ENCODE measurements around the gene SCAF4.
"Not testable (repeated sequence)": the region's sequence is repeated elsewhere in the genome, so short reads cannot be mapped to it uniquely, and the experiment has no call there.

SCAF4 gene

GRCh38 chr21:31673321-31673912, 58.5 kb downstream of the SCAF4 start:
- DNase-seq (ENCODE audit: extremely low read depth in 1 of 2, low read depth in 1 of 2) = no peak

GRCh38 chr21:31671931-31672330, 60.0 kb downstream of the SCAF4 start:
- no peak for DNase-seq (ENCODE audit: extremely low read depth in 1 of 2, low read depth in 1 of 2)

GRCh38 chr21:31671146-31671716, 60.7 kb downstream of the SCAF4 start:
- no peak for DNase-seq (ENCODE audit: extremely low read depth in 1 of 2, low read depth in 1 of 2)

GRCh38 chr21:31670070-31670469, 61.8 kb downstream of the SCAF4 start:
- no peak for DNase-seq (ENCODE audit: extremely low read depth in 1 of 2, low read depth in 1 of 2)

- no peak for DNase-seq (ENCODE audit: extremely low read depth in 1 of 2, low read depth in 1 of 2)
These were observed 63.0 kb downstream of the SCAF4 start for GRCh38 chr21:31668651-31669491.

- no peak for DNase-seq (ENCODE audit: extremely low read depth in 1 of 2, low read depth in 1 of 2)
These were observed 64.3 kb downstream of the SCAF4 start for GRCh38 chr21:31667639-31668038.

GRCh38 chr21:31667132-31667531, 64.8 kb downstream of the SCAF4 start:
- DNase-seq (ENCODE audit: extremely low read depth in 1 of 2, low read depth in 1 of 2) = no peak

- no peak for DNase-seq (ENCODE audit: extremely low read depth in 1 of 2, low read depth in 1 of 2)
These were observed 65.4 kb downstream of the SCAF4 start for GRCh38 chr21:31666445-31667010.

- not testable (repeated sequence) for DNase-seq (ENCODE audit: extremely low read depth in 1 of 2, low read depth in 1 of 2)
These were observed 66.0 kb downstream of the SCAF4 start for GRCh38 chr21:31665869-31666268.

GRCh38 chr21:31665397-31665796, 66.5 kb downstream of the SCAF4 start:
- no peak for DNase-seq (ENCODE audit: extremely low read depth in 1 of 2, low read depth in 1 of 2)

GRCh38 chr21:31663584-31664249, 68.2 kb downstream of the SCAF4 start:
- no peak for DNase-seq (ENCODE audit: extremely low read depth in 1 of 2, low read depth in 1 of 2)

GRCh38 chr21:31660591-31660990, 71.3 kb downstream of the SCAF4 start:
- DNase-seq (ENCODE audit: extremely low read depth in 1 of 2, low read depth in 1 of 2) = no peak

GRCh38 chr21:31660259-31660565, 71.7 kb downstream of the SCAF4 start:
- no peak for DNase-seq (ENCODE audit: extremely low read depth in 1 of 2, low read depth in 1 of 2)

GRCh38 chr21:31659536-31660258, 72.2 kb downstream of the SCAF4 start, which contains the start of gene SOD1:
TSS of gene SOD1 (plus strand) at chr21:31659693. CDS start at chr21:31659770, 77 bp downstream.
- peak; percentile 91 to 92 for DNase-seq (ENCODE audit: extremely low read depth in 1 of 2, low read depth in 1 of 2)

- DNase-seq (ENCODE audit: extremely low read depth in 1 of 2, low read depth in 1 of 2) = no peak
These were observed 72.7 kb downstream of the SCAF4 start for GRCh38 chr21:31659286-31659535.

GRCh38 chr21:31658053-31658452, 73.9 kb downstream of the SCAF4 start:
- DNase-seq (ENCODE audit: extremely low read depth in 1 of 2, low read depth in 1 of 2) = no peak

- peak; percentile 33 to 75 for DNase-seq (ENCODE audit: extremely low read depth in 1 of 2, low read depth in 1 of 2)
These were observed 75.5 kb downstream of the SCAF4 start for GRCh38 chr21:31656199-31657095.

GRCh38 chr21:31654821-31655580, 76.9 kb downstream of the SCAF4 start:
- not testable (repeated sequence) for DNase-seq (ENCODE audit: extremely low read depth in 1 of 2, low read depth in 1 of 2)

- DNase-seq (ENCODE audit: extremely low read depth in 1 of 2, low read depth in 1 of 2) = no peak
These were observed 77.6 kb downstream of the SCAF4 start for GRCh38 chr21:31654340-31654739.

All from stimulated activated CD8-positive, alpha-beta memory T cell treated with anti-CD3 and anti-CD28 coated beads, Interleukin-7, amount 100 ng/mL, for 48 hours (primary cell).